Activated CD4-positive, alpha-beta T cell treated with anti-CD3 and anti-CD28 coated beads for 48 hours (primary cell): ENCODE data around the gene SYCP1.
"Not testable (repeated sequence)": the region's sequence is repeated elsewhere in the genome, so short reads cannot be mapped to it uniquely, and the experiment has no call there.

Experiments used
- DNase-seq: peaks from one replicate; pipeline ENCODE4 v3.0.0-alpha.2; 2020

The SYCP1 gene

DNA sequence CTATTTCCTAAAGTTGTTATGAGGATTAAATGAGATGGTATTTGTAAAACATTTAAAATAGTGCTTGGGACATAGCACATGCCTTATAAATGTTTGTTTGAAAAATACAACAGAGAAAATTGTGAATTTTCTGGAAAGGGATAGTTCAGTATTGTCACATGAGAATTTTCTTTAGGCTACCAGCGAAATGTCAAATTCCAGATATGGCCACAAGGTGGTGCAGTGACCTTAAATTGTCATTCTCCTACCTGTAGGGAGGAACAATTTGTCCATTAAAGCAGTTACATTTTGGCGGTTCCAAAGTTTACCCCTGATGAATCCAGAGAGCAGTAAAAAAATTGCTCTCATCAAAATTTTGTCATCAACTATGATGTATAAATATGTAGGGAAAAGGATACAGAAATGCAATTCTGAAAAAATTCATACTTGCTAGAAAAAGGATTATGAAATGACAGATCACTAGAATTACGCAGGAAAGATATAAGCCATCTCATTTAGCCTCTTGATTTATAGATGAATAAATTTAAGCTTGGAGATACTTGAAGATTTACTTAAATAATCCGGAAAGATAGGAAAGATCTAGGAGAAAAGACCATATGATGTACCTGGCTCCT lies 124.7 kb downstream of the SYCP1 start:
- peak; percentile 76 for DNase-seq

DNA sequence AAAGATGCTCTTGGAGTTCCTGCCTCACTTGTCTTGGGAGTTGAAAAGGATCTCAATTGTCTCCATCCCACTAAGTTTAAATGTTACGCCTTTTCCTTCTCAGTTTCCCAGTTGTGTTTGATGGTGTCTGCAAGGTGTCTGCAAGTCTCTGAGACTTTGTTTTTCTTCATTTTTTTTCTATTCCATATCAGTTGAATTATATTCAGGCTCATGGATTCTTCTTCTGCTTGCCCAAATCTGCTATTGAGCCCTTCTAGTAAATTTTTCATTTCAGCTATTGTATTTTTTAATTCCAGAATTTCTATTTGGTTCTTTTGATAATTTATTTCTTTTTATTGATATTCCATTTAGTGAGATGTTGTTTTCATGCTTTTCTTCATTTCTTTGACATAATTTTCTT lies 127.6 kb downstream of the SYCP1 start:
- no peak for DNase-seq

DNA sequence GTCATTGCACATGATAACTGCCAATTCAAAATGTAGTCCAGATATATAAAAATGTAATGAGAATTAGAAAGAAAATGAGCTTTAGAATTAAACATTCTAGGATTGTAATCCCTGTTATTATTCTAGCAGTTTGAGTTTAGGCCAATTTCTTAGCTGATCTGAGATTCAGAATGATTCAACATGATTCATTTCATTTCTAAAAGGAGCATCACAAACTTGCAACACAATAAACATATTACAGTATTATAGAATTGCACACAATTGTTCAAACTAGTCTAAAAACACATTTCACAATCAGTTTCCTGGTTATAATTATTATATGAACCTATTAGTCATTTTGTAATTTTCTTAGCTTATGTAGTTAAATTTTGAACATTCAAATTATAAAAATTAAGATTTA lies 131.6 kb downstream of the SYCP1 start:
- DNase-seq, result no peak

DNA sequence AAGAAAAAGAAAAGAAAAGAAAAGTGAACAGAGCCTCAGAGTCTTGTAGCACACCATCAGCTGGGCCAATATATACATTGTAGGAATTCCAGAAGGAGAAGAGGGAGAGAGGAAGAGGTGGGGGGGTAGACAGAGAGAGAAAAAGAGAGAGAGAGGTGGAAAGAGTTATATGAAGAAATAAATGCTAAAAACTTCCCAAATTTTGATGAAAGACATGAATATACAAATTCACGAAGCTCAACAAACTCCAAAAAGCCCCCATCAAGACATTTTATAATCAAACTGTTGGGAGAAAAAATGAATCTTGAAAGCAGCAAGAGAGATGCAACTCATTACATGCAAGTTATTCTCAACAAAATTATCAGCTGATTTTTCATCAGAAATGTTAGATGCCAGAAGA lies 133.4 kb downstream of the SYCP1 start:
- no peak for DNase-seq

DNA sequence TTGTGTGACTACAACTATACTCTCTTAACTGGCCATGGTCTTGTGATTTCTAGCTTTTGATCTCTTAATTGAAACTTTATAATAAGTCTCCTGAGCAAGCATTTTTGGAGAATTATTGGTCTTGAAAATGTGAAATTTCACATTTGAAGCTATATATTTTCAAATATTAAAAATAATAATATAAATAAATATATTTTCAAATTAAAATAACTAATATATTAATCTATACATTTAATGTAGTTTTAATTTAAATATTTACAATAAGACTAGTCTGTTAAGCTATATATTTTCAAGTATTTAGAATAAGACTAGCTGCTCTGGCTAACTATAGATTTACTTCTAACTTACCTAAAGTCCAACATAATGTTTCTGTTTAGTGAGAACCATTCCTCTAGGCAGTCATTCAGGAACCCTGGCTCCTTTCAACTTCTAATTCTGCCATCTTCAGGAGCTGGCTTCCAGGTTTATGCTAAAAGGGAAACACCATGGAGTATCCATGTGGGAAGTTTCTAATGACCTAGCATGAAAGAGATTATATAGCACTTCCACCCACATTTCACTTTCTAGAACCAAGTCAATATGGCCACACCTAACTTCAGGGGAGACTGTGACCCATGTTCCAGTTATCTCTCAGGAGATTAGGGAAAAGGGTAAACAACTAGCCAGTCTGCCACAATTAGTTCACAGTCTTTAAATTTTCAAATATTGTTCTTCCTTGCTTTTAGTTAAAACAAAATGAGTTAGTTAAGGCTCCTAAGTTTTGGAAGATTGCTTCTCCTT lies 143.0 kb downstream of the SYCP1 start:
- DNase-seq, result no peak

DNA sequence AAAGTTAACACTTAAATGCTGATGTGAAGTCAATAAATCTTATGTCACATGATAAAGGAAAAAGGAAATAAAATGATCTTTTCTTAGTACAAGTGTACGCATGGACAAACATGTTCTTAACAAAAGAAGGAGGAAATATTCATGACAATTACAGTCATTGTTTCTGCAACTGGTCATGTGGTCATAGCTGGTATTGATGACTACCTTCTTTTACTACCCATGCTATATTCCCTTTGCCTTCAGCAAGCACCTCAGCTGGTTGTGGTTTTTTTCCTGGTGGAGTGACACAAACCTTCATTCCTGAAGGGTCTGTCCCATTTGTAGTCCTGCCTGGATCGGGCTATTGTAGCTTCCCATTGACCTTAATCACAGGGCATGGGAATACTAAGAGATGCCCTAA lies 151.5 kb downstream of the SYCP1 start:
- DNase-seq, result no peak

DNA sequence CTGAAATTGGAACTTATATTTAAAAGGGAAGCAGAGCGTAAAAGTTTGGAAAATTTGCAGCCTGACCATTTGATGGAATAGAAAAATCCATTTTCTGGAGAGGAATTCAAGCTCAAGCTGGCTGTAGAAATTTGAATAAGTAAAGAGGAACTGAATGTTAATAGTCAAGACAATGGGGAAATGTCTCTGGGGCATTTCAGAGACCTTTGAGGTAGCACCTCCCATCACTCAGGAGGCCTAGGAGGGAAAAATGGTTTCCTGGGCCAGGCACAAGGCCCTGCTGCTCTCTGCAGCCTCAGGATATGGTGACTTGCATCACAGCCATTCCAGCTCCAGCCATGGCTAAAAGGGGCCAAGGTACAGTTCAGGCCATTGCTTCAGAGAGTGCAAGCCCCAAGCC lies 157.3 kb downstream of the SYCP1 start:
- DNase-seq, result no peak

DNA sequence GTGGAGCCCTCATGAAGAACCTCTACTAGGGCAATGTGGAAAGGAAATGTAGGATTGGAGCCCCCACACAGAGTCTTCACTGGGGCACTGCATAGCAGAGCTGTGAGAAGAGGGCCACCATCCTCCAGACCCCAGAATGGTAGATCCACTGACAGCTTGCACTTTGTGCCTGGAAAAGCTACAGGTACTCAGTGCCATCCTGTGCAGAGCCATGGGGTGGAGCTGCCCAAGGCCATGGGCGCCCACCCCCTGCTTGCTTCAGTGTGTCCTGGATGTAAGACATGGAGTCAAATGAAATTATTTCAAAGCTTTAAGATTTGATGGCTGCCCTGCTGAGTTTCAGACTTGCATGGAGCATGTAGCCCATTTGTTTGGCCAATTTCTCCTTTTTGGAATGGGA lies 157.8 kb downstream of the SYCP1 start:
- DNase-seq, result no peak

DNA sequence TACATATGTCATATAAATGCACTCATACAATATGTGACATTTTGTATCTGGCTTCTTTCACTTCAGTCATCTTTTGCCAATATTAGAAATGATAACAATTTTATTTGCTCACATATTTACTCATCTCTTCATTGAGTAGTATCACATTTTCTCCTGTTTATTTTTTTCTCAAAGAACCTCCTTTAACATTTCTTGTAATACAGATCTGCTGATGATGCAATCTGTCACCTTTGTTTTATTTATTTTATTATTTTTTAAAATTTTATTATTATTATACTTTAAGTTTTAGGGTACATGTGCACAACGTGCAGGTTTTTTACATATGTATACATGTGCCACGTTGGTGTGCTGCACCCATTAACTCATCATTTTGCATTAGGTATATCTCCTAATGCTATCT lies 159.1 kb downstream of the SYCP1 start:
- DNase-seq, result no peak

DNA sequence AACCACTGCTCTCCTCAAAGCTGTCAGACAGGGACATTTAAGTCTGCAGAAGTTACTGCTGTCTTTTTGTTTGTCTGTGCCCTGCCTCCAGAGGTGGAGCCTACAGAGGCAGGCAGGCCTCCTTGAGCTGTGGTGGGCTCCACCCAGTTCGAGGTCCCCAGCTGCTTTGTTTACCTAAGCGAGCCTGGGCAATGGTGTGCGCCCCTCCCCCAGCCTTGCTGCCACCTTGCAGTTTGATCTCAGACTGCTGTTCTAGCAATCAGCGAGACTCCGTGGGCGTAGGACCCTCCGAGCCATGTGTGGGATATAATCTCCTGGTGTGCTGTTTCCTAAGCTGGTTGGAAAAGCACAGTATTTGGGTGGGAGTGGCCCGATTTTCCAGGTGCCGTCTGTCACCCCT lies 164.9 kb downstream of the SYCP1 start:
- DNase-seq, result not testable (repeated sequence)

DNA sequence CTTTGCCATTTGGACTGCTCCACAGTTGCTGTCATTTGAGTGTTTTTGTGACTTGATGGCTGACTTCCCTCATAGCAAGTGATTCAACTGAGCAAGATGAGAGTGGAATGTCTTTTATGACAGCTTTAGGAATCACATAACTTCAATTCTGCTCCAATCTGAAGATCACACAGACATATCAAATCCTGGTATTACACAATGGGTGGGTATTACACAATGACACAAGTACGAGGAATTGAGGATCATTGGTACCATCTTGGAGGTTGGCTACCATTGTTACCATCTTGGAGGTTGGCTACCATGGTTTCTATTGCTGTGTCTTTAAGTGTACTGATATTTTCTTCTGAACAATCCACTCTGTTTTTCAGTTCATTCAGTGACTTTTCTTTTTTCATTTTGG lies 166.5 kb downstream of the SYCP1 start:
- no peak for DNase-seq

DNA sequence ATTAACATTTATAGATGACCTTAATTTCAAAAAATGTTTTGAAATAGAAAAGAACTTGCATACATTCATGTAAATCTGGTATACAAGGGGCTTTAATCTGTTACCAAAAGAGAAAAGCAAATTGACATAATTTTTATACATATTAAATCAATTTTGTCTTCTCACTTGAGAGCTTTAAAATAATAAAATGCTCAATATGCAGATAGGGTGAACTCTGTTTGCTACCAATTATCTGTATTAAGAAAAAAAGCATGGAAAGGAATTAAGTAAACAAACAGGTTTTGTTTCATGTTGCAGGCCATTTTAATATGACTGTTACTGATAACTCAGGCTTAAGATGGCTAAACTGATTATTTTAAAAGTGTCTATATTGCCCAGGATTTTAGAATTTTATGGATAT lies 168.9 kb downstream of the SYCP1 start:
- DNase-seq, result no peak

DNA sequence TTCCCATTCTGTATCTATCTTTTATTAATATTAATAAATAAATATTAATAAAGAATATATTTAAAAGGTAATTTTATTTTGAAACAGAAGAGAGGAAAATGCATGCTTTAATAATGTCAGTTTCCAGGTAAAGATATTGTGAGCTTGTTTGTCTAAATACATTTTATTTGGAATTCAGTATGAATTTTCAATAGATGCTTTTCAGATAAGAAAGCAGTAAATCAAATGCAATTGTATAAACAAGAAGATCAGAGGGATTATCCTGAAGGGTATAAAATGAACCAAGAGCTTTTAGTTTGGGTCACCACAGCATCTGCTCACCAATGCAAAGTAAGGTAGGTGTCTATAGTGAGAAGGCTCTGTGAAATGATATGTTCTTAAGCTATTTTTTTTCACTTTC lies 174.9 kb downstream of the SYCP1 start, which contains the start of gene TSHB:
Gene TSHB (plus strand): TSS at position 301 of the 400 bp plus-strand sequence. CDS start 3,537 bp downstream, outside the sequence.
- DNase-seq, result no peak

DNA sequence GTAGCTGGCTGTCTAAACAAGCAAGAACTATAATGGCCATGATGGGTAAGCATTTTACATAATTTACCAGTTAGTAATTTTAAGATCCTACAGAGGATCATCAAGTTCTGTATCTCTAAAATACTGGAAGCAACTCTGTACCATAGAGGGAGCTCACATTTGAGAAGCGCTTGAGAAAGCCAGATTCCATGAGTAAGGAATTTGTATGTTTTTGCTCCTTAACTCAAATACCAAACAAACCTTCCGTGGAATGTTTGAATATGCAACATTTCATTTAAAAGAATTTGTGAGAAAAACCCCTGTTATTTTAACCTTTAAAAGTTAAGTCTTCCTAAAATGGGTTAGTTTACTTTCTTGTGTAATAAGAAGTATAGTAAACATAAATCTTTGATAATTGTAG lies 176.9 kb downstream of the SYCP1 start:
- no peak for DNase-seq

DNA sequence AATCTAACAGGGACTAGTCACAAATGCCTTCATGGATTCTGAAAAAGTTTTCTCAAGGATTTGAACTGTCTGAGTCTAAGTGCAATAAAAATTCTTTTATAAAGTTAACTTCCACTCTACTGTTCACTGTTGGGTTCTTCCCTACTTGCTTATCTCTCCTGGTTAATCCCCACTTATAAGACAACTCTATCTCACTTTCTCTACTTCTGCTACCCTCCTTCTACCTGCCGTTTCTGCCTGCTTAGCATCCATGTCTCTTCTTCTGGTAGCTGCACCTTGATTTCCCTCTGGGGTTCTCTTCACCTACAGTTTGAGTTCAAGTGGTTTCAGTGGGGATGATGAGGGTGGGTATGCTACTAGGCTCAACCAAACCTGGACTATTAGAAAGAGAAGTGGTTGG lies 181.0 kb downstream of the SYCP1 start:
- DNase-seq, result no peak

DNA sequence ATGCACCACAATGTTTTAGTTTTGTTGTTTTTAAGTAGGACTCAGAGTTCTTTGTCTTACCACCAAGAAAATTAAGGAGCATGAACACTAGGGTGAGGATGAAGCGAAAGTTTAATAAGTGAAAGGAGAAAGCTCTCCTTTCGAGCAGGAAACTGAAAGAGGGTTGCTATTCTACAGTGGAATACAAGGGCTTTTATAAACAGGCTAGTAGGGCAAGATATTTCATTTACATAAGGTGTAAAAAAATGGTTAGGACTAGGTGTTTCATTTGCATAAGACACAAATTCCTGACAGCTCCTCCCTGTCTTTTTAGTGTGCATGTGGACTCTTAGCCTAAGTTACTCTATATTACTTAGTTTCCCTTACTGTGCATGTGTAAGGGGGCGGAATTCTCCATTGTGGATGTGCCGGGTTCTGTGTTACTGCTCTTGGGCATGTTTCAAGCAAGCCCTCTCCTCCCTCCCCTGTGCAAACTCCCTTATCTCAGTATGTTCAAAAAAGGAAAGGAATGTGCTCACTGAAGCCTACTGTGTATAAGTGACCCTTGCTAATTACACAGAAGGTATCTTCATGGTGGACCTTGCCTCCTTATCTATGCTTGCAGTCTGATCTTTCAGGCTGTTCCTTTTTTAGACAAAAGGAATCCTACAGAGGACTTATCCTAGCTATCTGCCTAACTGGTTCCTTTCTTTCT lies 182.3 kb downstream of the SYCP1 start:
- no peak for DNase-seq

DNA sequence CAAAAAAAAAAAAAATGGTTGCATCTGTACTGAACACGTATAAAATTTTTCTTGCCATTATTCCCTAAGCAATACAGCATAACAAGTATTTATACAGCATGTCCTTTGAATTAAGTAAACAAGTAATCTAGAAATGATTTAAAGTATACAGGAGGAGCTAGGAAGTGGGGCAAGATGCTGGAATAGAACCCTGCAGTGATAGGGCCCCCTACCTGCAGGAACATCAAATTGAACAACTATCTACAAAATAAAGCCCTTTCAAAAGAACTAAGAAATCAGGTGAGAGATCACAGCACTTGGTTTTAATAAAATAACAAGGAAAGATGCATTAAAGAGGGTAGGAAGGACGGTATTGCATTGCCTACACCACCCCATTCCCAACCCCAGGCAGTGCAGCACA lies 185.8 kb downstream of the SYCP1 start:
- no peak for DNase-seq

DNA sequence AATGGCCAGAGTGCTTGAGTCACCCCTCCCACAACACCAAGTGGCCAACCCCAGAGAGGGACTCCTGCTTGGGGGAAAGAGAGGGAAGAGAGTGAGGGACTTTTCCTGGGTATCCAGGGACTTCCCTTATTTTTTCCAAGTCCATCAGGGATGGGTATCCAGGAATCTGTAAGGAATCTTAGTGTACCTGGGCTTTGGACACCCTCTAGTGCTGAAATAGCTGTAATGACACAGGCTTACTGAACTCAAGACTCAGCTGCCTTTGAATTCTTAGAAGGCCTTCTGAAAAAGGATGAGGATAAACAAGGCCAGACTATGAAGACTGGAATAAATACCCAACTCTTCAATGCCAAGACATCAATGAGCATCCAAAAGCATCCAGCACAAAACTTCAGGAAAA lies 187.0 kb downstream of the SYCP1 start:
- DNase-seq, result no peak
